T-helper 1 cell treated with Interleukin-12 subunit alpha and Interleukin-12 subunit beta and Interleukin-4 antibody, amounts not matched to agents 30 μg/mL and 1 μg/mL, for 36 hours (primary cell): Measurements from ENCODE around the gene ARMH4.

Experiments
- H3K27ac Mint-ChIP-seq: one replicate; pipeline ENCODE4 v1.8.0; 2021; ENCODE audit warnings: mild to moderate bottlenecking, mixed read lengths
- H3K27me3 Mint-ChIP-seq: one replicate; pipeline ENCODE4 v1.8.0; 2021; ENCODE audit warnings: low read depth, mixed read lengths
- H3K36me3 Mint-ChIP-seq: one replicate; pipeline ENCODE4 v1.8.0; 2021; ENCODE audit warnings: low read depth, mixed read lengths
- H3K4me1 Mint-ChIP-seq: one replicate; pipeline ENCODE4 v1.8.0; 2021; ENCODE audit warnings: low read depth, mixed read lengths
- H3K4me3 Mint-ChIP-seq: one replicate; pipeline ENCODE4 v1.8.0; 2021; ENCODE audit warnings: mild to moderate bottlenecking, moderate library complexity, mixed read lengths
- H3K9me3 Mint-ChIP-seq: one replicate; pipeline ENCODE4 v1.8.0; 2021; ENCODE audit warnings: mixed read lengths

Gene ARMH4

GRCh38 chr14:57961786-57962060 lies 190.3 kb downstream of the ARMH4 start:
- Mint-ChIP-seq H3K27ac (no peak overlapping the region), H3K4me3 (no peak overlapping the region), H3K4me1 (no peaks in the 10 kb centered on the region), H3K36me3 (no peaks in the 10 kb centered on the region), H3K27me3 (peaks cover 3% of the 10 kb centered on the region), H3K9me3 (no peaks in the 10 kb centered on the region)

GRCh38 chr14:57960946-57961785 lies 190.8 kb downstream of the ARMH4 start:
- Mint-ChIP-seq H3K27me3 (peaks cover 3% of the 10 kb centered on the region), H3K9me3 (no peaks in the 10 kb centered on the region), H3K4me1 (no peaks in the 10 kb centered on the region), H3K36me3 (no peaks in the 10 kb centered on the region), H3K4me3 (no peak overlapping the region), H3K27ac (no peak overlapping the region)

GRCh38 chr14:57957441-57957840 lies 194.6 kb downstream of the ARMH4 start:
- peaks cover 3% of the 10 kb centered on the region for H3K9me3 Mint-ChIP-seq
- H3K36me3 Mint-ChIP-seq: no peaks in the 10 kb centered on the region
- H3K4me1 Mint-ChIP-seq: no peaks in the 10 kb centered on the region
- H3K27me3 Mint-ChIP-seq: peaks cover 3% of the 10 kb centered on the region
- H3K27ac Mint-ChIP-seq: no peak overlapping the region
- H3K4me3 Mint-ChIP-seq: no peak overlapping the region
